ENCODE data around the gene CASTOR1.

Gene CASTOR1

GRCh38 chr22:30335236-30335635 lies 45.9 kb upstream of the CASTOR1 start:
- H3K4me3 ChIP-seq (ENCODE audit: low read length) = no peak overlapping the region
- no peaks in the 10 kb centered on the region for H3K9me3 ChIP-seq (ENCODE audit: insufficient read depth, low read length)
- H3K9ac ChIP-seq (ENCODE audit: low read length) = no peak overlapping the region
- H3K36me3 ChIP-seq (replicated peaks; ENCODE audit: low read depth, low read length) = peaks cover 77% of the 10 kb centered on the region
- no peaks in the 10 kb centered on the region for H3K79me2 ChIP-seq (ENCODE audit: low read length)
- H3K4me1 ChIP-seq (ENCODE audit: low read length) = no peaks in the 10 kb centered on the region
- H4K20me1 ChIP-seq (ENCODE audit: insufficient read depth, low read length) = 0 out of 2 replicates have a peak, but pooled peaks cover 4% of the 10 kb centered on the region
- no peak for TF ChIP-seq EZH2phosphoT487 (IDR thresholded peaks at IDR 0.05; ENCODE audit: low read depth)
- TF ChIP-seq, protein P1, sequence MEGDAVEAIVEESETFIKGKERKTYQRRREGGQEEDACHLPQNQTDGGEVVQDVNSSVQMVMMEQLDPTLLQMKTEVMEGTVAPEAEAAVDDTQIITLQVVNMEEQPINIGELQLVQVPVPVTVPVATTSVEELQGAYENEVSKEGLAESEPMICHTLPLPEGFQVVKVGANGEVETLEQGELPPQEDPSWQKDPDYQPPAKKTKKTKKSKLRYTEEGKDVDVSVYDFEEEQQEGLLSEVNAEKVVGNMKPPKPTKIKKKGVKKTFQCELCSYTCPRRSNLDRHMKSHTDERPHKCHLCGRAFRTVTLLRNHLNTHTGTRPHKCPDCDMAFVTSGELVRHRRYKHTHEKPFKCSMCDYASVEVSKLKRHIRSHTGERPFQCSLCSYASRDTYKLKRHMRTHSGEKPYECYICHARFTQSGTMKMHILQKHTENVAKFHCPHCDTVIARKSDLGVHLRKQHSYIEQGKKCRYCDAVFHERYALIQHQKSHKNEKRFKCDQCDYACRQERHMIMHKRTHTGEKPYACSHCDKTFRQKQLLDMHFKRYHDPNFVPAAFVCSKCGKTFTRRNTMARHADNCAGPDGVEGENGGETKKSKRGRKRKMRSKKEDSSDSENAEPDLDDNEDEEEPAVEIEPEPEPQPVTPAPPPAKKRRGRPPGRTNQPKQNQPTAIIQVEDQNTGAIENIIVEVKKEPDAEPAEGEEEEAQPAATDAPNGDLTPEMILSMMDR (IDR thresholded peaks at IDR 0.05; ENCODE audit: low read depth, low read length) = no peak
- H3K4me2 ChIP-seq (ENCODE audit: low read length) = no peak overlapping the region
- H2AFZ ChIP-seq (ENCODE audit: low read depth, low read length) = no peak overlapping the region
- H3K27ac ChIP-seq (ENCODE audit: low read length) = no peak overlapping the region
- H3K27me3 ChIP-seq (ENCODE audit: low read depth, low read length) = no peaks in the 10 kb centered on the region

- Histone ChIP-seq H3K9ac (ENCODE audit: low read length) (no peak overlapping the region), H3K36me3 (replicated peaks; ENCODE audit: low read depth, low read length) (peaks cover 71% of the 10 kb centered on the region), H3K9me3 (ENCODE audit: insufficient read depth, low read length) (no peaks in the 10 kb centered on the region), H3K27ac (ENCODE audit: low read length) (no peak overlapping the region), H3K4me1 (ENCODE audit: low read length) (no peaks in the 10 kb centered on the region), H3K4me2 (ENCODE audit: low read length) (no peak overlapping the region), H4K20me1 (ENCODE audit: insufficient read depth, low read length) (0 out of 2 replicates have a peak, but pooled peaks cover 4% of the 10 kb centered on the region), H3K4me3 (ENCODE audit: low read length) (no peak overlapping the region), H3K79me2 (ENCODE audit: low read length) (no peaks in the 10 kb centered on the region), H2AFZ (ENCODE audit: low read depth, low read length) (no peak overlapping the region), H3K27me3 (ENCODE audit: low read depth, low read length) (no peaks in the 10 kb centered on the region)
- TF ChIP-seq, protein P1 (IDR thresholded peaks at IDR 0.05; ENCODE audit: low read depth, low read length) = no peak
- TF ChIP-seq EZH2phosphoT487 (IDR thresholded peaks at IDR 0.05; ENCODE audit: low read depth) = no peak
Measured at GRCh38 chr22:30334646-30335045, 45.3 kb upstream of the CASTOR1 start.

DNA sequence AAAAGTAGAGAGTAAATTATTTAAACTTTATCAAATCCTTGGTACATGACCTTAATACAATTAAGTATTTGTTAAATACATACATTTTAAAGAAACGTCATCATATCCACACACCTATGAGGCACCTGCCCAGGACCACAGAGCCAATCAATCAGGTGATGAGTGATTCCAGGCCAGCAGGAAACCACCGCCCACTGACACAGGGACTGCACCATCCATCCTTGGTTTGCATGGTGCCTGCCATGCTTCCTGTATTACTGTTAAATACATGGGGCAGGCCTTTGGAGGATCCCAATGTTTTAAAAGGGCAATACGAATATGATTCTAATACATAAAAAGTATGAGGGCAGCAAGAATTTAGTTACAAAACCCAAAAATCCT lies 44.4 kb upstream of the CASTOR1 start:
- H3K4me2 ChIP-seq (ENCODE audit: low read length) = no peak overlapping the region
- H3K4me1 ChIP-seq (ENCODE audit: low read length) = no peaks in the 10 kb centered on the region
- no peak overlapping the region for H3K27ac ChIP-seq (ENCODE audit: low read length)
- no peak overlapping the region for H2AFZ ChIP-seq (ENCODE audit: low read depth, low read length)
- H4K20me1 ChIP-seq (ENCODE audit: insufficient read depth, low read length) = 0 out of 2 replicates have a peak, but pooled peaks cover 4% of the 10 kb centered on the region
- no peak overlapping the region for H3K9ac ChIP-seq (ENCODE audit: low read length)
- H3K79me2 ChIP-seq (ENCODE audit: low read length) = no peaks in the 10 kb centered on the region
- H3K36me3 ChIP-seq (replicated peaks; ENCODE audit: low read depth, low read length) = peaks cover 61% of the 10 kb centered on the region
- no peaks in the 10 kb centered on the region for H3K27me3 ChIP-seq (ENCODE audit: low read depth, low read length)
- H3K9me3 ChIP-seq (ENCODE audit: insufficient read depth, low read length) = no peaks in the 10 kb centered on the region
- TF ChIP-seq EZH2phosphoT487 (IDR thresholded peaks at IDR 0.05; ENCODE audit: low read depth) = no peak
- TF ChIP-seq, protein P1 (IDR thresholded peaks at IDR 0.05; ENCODE audit: low read depth, low read length) = no peak
- H3K4me3 ChIP-seq (ENCODE audit: low read length) = no peak overlapping the region

GRCh38 chr22:30332994-30333706 lies 43.8 kb upstream of the CASTOR1 start:
- Histone ChIP-seq H3K36me3 (replicated peaks; ENCODE audit: low read depth, low read length) (peaks cover 57% of the 10 kb centered on the region), H3K4me1 (ENCODE audit: low read length) (no peaks in the 10 kb centered on the region), H2AFZ (ENCODE audit: low read depth, low read length) (no peak overlapping the region), H3K27me3 (ENCODE audit: low read depth, low read length) (no peaks in the 10 kb centered on the region), H3K79me2 (ENCODE audit: low read length) (no peaks in the 10 kb centered on the region), H3K4me2 (ENCODE audit: low read length) (no peak overlapping the region), H4K20me1 (ENCODE audit: insufficient read depth, low read length) (0 out of 2 replicates have a peak, but pooled peaks cover 4% of the 10 kb centered on the region), H3K27ac (ENCODE audit: low read length) (no peak overlapping the region), H3K9ac (ENCODE audit: low read length) (no peak overlapping the region), H3K4me3 (ENCODE audit: low read length) (no peak overlapping the region), H3K9me3 (ENCODE audit: insufficient read depth, low read length) (no peaks in the 10 kb centered on the region)
- no peak for TF ChIP-seq EZH2phosphoT487 (IDR thresholded peaks at IDR 0.05; ENCODE audit: low read depth)
- TF ChIP-seq, protein P1 (IDR thresholded peaks at IDR 0.05; ENCODE audit: low read depth, low read length) = no peak
